SU-DHL-6 (cell line): ENCODE results near the gene GUCY1A2.

Experiments
- CTCF ChIP-seq: fragments of 200-600 bp; sonication (generic); IDR thresholded peaks from one replicate; pipeline ENCODE4 v1.5.1; 2017; ENCODE audit warnings: antibody characterized with exemption, mild to moderate bottlenecking, low read length, moderate library complexity; ENCODE audit not compliant: insufficient read depth, poor library complexity, severe bottlenecking
- EZH2phosphoT487 ChIP-seq: fragments of 200-600 bp; sonication (generic), shearing (Covaris generic); conservative IDR thresholded peaks from 2 replicates; pipeline ENCODE4 v1.6.1; 2018; ENCODE audit warnings: mild to moderate bottlenecking, antibody characterized with exemption, low read length, moderate library complexity, mixed read lengths

GRCh38 chr11:106925245-106925644 is 93.0 kb downstream of the GUCY1A2 start:
- TF ChIP-seq CTCF (no peak), EZH2phosphoT487 (no peak)
